Stimulated activated CD8-positive, alpha-beta memory T cell treated with anti-CD3 and anti-CD28 coated beads, Interleukin-15, amount 100 ng/mL, for 48 hours (primary cell): ENCODE measurements around the gene DUSP16.
A peak's percentile ranks its signal among the peaks of the same experiment; 100 is the strongest.

Source experiments
- DNase-seq, 2 donors: peaks; one replicate each; pipeline ENCODE4 v3.0.0-alpha.2; 2020; ENCODE audit warnings: low read depth in 2 of 2

The DUSP16 gene

GRCh38 chr12:12441429-12441807 is 121.2 kb downstream of the DUSP16 start:
- no peak for DNase-seq

DNA sequence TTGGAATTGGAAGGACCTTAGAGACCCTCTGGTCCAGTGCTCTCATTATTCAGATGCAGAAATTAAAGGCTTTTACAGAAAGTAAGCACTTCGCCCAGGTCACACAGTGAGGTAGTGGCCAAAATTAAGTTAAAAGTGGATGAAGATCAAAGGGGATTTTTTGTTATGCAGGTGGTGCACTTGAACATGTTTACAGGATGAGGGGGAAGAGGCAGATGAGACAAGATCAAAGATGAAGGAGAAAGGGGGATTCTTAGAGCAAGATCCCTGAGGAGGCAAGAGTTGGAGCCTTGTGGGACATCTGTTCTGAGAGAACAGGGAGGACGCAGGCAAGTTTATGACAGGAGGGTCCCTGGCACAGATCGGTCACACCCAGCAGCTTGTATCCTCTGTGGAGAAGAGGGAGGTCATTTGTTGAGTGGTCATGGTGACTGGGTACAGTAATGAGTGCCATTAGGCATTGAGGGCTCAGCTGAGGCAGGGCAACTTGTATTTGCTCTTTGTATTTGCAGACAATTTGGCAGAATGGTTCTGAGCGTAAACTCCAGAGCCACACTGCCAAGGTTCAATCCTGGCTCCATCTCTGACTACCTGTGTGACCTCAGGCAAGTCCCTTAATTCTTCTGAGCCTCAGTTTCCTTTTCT is 121.8 kb downstream of the DUSP16 start:
- no peak for DNase-seq

- peak; percentile 55 to 79 for DNase-seq
These were observed 123.0 kb downstream of the DUSP16 start for GRCh38 chr12:12439636-12440035.

DNA sequence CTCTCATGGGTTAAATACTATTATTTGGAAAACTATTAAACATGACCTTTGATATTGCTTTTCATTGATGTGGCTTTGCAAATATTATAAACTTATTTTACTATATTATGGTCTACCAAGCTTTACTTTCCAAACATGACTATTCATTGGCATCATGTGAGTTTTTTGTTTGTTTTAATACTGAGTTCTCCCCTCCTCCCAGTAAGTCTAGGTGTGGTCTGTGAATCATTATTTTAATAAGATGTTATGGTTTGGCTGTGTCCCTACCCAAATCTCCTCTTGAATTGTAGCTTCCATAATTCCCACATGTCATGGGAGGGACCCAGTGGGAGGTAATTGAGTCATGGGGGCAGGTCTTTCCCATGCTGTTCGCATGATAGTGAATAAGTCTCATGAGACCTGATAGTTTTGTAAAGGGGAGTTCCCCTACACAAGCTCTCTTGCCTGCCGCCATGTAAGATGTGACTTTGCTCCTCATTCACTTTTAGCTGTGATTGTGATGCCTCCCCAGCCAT is 125.8 kb downstream of the DUSP16 start:
- DNase-seq: no peak

DNA sequence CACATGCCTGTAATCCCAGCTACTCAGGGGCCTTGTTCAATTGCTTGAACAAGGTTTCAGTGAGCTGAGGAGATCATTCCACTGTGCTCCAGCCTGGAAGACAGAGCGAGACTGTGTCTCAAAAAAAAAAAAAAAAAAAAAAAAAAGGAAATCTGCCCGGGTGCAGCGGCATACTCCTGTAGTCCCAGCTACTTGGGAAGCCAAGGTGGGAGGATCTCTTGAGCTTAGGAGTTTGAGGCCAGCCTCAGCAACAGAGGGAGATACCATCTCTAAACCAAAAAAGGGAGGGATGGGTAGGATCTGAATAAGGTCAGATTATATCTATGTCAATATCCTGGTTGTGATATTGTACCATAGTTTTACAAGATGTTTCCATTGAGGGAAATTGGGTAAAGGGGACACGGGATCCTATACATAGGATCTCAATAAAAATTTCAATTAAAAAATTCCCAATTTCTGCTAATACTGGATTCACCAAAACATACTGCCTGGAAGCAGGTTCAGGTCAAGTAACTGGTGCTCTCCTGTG is 129.4 kb downstream of the DUSP16 start:
- DNase-seq: no peak

DNA sequence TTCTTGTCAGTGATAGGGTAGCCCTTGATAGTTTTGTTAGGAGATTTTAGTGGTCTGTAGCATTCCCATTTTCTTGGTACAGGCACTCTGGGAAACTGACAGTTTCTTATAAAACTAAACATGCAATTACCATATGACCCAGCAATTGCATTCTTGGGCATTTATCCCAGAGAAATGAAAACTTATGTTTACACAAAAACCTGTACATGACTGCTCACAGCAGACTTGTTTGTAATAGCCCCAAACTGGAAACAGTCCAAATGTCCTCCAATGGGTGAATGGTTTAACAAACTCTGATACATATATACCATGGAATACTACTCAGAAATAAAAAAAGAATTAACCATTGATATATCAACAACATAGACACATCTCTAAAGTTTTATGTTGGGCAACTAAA is 130.3 kb downstream of the DUSP16 start:
- no peak for DNase-seq

- DNase-seq: no peak
These were observed 133.6 kb downstream of the DUSP16 start for GRCh38 chr12:12428961-12429657.

GRCh38 chr12:12428047-12428446 is 134.6 kb downstream of the DUSP16 start:
- no peak for DNase-seq

GRCh38 chr12:12427568-12427967 is 135.1 kb downstream of the DUSP16 start:
- DNase-seq: no peak

GRCh38 chr12:12425616-12426015 is 137.0 kb downstream of the DUSP16 start:
- no peak for DNase-seq

- DNase-seq: no peak
These were observed 137.7 kb downstream of the DUSP16 start for GRCh38 chr12:12425001-12425400.
